HT1080 (cell line): ENCODE data around the gene JAKMIP1. TPM values are rescaled to one million over a fixed set of nuclear protein-coding genes. Genes with fewer than 3 reads are reported as not detected.

Experiments
- DNase-seq: peaks from one replicate; pipeline ENCODE4 v3.0.0-alpha.2; 2015; ENCODE audit warnings: low read depth
- polyA plus RNA-seq, 2 experiments: library from polyadenylated mRNA; depleted of rRNA; stranded (reverse); fragments of >200 nt; gene quantifications; 2 replicates each; pipeline ENCODE4 v1.2.3, GENCODE V29; 2015
- total RNA-seq: library from RNA; depleted of rRNA; stranded (reverse); fragments of >200 nt; shearing (Covaris generic); gene quantifications from 2 replicates; pipeline ENCODE4 v1.2.3, GENCODE V29; 2014; rRNA removed

The JAKMIP1 gene
- 0.03 TPM in 1 of 2 replicates, not detected in the other for total RNA-seq
- not detected in 2 replicates for polyA plus RNA-seq (2015; cell fraction: cytosol; rRNA removed)
- not detected in 2 replicates for polyA plus RNA-seq (2015; cell fraction: nucleus; rRNA removed)

DNA sequence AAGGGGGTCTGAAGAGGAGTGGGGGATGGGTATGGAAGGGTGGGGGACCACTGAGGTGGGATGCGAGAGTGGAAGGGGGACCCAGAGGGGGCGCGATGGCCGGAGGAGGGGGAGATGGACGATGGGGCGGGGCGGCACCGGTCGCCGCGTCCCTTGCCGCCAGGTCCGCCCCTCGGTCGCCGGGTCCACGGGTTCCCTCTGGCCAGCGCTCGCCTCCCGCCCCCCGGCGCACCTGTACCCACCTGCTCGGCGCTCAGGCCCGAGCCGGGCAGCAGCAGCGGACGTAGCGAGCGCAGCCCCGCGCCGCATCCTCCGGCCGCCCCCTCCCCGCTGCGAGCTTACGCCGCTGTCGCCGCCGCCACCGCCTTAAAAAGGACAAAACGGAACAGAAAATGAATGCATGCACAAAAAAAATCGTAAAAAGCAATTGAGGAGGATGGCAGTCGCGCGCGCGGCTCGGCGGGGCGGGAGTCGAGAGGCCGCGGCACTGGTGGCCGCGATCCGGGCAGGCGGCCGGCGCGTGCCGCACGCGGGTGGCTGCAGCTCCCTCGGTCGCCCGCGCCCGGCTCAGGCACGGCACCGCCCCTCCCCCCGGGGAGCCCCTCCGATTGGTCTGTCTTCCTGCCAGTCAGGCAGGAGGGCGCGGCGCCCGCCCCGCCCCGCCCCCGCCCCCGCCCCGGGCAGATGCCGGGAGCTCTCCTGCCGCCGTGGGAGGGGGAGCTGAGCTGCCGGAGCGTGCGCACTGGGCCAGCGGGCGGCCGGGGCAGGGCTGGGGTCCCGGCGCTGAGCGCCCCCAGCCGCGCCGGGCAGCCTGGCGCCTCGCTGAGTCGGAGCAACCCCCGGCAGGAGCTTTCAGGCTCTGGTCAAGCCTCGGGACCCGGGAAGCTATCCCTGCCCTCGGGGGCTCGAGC, at the start of gene JAKMIP1:
TSS of gene JAKMIP1 (minus strand) at position 539 of the 911 bp plus-strand sequence. CDS start 87,699 bp downstream, outside the sequence.
- no peak for DNase-seq

DNA sequence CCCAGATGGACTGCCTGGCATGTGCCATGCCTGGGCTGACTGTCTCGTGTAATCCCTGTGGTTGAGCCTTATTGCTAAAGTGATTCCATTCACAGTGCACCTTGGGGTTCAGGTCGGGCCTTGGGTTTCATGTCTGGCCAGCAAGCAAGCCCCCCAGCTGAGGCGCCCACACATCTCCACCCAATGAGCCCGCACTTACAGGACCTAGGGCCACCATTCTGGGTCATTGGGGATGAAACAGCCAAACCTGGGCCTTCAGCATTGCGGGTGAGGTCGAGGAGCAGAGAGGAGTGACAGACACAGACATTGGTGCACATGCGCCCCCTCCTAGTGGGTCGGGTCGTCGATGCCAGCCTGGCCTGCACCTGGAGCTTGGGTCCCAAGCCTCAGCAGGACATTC, 48.0 kb upstream of the JAKMIP1 start:
- no peak for DNase-seq

DNA sequence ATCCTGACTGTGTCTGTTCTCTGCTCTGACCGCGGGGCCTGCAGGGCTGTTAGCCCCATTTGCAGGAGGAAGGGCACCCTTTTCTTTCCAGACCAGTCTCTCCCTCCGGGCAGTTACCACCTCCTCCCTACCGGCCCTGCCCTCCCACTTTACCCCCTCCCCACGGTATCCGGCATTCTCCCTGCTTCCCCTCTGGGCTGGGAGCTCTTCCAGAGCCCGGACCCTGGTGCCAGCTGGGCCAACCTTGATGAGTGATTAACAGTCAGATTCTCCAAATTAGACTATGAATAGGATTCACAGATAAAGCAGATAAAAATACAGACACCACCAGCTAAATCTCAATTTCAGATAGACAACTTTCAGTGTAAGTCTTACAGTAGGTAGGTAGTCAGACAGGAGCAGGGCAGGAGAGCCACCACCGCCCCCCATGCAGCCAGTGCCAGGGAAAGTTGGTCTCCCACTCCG, 45.9 kb upstream of the JAKMIP1 start:
- DNase-seq = no peak

DNA sequence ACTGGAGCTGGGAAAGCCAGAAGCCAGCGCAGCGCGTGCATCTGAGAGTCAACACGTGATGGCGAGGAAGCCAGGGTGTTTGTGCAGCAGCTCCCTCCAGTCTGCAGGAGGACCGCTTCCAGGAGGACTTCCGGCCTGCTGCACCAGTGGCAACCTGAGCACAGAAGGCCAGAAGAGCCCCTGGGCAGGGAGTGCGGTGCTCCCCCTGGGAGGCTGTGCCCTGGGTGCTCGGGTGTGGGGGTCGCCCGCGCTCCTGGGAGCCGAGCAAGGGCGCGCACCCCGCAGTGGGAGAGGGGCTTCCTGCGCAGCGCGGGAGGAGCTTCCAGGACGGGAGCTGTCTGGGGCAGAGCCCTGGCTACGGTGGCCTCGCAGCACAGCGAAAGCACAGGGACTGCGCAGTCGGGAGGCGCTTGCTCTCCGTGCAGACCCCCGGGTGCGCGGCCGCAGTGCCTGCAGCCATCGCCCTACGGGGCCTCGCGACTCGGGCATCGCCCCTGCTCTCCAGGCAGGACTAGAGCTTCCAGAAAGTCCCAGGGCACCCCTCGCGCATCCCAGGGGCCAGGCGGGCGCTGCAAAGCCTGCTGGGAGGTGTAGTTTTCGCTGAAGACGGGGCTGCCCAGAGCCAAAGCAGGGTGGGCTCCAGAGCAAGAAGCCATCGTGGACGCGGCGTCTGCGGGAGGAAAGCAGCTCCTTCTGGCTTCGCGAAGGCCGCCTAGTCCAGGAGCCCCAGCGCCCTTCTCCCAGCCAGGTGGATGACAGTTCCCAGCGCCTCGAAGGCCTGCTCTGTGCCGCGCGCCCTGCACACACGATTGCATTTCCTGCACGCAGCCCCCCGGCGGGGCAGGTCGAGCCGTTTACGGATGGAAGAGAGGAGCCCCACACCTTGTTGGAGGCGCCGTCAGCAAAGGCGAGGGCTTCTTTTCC, 45.2 kb upstream of the JAKMIP1 start:
- DNase-seq = no peak

DNA sequence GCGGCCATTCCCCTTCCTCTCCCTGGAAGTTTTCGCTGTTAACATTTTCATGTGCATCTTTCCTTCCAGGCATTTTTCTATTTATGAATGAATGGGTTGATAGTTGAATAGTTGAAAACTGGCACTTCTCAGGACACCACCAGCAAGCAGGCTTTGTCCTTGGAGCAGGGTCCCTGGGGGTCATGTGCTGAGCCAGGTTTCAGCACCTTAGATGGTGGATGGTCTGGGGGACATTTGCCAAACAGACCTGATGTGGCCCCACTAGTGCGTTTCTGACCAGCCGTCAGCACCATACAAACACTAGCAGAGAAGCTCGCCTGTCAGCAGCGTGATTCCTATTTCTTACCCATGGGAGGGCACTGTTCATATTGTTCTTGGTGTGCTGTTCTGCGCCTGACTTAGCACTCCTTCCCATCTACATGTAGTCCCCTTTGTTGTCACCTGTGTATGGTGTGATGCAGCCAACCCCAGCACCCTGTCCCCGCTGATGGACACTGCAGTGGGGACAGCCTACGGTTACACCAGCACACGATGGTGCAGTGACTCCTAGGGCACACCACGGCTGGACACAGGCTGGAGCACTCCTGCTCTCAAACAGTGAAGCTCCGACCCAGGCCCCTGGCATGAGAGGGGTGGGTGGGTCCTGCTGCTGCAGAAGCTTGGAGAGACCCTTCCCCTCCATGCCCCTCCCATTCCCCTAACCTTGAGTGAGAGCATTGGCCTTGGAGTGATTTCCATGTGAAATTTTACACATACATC, 42.1 kb upstream of the JAKMIP1 start:
- DNase-seq = no peak

DNA sequence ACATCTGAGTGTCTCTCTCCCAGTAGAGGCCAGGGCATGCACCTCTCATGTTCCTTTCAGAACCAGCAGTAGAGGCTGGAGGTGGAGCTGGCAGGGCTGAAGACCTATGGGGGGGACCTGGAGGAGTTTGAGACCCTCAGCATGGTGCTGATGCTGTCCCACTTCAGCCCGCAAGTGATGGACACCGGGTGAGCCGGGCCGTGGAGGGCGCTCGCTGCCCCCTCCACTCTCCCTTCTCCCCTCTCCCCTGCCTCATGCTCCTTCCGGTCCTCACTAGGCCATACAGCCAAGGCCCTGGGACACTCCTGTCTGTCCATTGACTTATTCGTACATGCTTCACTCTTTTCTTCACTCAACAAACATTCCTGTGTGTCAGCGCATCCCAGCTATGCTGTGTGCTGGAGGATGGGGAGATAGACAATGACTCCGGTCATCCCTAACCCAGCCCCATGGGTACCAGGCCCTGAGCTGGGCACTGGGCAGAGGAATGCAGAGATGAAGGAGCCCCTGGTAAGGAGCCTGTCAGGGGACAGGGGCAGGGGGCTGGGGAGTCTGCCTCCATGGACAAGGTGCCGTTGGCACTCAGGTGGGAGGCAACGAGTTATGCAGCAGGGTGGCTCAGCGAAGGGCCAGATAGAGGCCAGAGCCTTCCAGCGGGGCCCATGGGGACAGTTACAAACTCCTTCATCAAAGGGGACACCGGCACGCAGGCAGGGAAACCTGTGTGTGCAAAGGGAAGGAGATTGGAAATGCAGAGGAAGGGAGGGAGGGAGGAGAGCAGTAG, 40.9 kb upstream of the JAKMIP1 start:
- no peak for DNase-seq

DNA sequence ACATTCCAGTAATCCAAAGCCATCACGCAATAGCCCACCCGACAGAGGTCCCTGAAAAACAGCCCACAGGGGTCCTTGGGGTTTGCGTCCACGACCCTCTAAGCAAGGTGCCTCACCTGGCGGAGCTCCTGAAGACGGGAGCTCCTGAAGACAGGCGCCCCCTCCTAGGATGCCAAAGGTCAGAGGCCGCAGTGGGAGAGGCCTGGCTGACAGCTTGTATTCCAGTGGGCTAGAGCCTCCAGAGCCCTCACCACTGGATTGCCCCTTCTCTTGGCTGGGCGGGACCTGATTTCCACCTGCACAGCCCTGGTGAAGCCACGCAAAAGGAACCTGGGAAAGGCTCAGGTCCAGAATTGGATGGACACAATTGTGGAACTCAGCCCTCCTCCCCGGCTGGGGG, 39.6 kb upstream of the JAKMIP1 start:
- DNase-seq = no peak

DNA sequence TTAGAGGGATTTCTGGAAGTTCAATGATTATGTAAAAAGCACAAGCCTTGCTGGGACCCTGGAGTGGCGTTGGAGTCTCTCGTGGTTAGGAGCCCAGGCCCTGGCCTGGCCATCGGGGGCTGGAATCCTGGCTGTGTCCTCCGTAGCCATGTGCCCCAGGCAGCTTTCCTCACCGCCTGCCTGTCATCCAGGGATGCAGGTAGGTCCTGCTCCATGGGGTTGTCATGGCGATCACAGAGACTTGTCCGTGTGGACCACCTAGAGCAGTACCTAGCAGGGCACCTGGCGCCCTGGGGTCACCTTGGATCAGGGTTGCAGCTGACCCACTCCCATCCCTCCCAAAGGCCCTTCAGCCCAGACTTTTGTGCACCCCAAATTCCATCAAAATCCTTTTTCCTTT, 39.1 kb upstream of the JAKMIP1 start:
- no peak for DNase-seq

DNA sequence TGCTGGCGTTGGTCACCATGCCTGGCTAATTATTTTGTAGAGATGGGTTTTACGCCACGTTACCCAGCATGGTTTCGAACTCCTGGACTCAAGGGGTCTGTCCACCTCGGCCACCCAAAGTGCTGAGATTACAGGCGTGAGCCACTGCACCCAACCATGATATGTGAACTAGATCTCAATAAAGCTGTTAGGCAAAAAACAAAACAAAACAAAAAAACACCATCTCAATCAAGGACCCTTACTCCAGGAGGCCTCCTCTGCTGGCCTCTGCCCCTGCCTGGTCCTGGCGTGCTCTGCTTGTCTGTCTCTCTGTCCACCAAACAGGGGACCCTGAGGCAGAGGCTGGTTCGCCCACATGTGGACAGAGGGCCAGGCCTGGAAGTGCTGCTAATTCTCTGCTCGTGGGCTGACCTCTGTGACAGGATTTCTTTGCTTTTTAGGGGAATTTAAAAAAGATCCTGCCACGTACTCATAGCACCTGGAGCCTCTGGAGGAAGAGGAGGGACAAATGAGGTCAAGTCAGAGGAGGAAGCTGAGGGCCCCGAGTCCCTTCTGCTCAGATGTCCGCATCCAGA, 36.6 kb upstream of the JAKMIP1 start:
- no peak for DNase-seq

DNA sequence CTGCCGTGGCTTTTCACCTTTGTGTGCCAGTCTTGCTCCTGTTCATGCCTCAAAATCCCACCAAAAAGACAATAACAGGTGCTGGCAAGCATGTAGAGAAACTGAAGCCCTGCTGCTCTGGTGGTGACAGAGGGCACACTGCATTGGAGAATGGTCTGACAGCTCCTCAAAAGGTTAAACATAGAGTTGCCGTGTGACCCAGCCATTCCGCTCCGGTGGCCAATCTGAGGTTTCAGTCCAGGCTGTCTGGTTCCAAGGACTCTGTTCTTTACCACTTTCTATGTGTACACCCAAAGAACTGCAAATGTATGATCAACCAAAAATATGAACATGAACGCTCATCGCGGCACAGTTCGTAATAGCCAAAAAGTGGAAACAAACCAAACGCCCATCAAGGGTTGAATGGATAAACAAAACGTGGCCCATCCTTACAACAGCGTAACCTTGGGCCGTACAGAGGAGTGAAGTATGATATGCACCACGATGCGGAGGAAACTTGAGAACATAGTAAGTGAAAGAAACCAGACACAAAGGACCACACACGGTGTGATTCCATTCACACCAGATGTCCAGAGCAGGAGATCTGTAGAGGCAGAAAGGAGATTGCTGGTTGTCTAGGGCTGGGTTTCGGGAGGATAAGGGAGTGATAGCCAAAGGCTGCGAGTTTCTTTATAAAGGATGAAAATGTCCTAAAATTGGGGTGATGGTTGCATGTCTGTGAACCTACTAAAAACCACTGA, 35.7 kb upstream of the JAKMIP1 start:
- no peak for DNase-seq

DNA sequence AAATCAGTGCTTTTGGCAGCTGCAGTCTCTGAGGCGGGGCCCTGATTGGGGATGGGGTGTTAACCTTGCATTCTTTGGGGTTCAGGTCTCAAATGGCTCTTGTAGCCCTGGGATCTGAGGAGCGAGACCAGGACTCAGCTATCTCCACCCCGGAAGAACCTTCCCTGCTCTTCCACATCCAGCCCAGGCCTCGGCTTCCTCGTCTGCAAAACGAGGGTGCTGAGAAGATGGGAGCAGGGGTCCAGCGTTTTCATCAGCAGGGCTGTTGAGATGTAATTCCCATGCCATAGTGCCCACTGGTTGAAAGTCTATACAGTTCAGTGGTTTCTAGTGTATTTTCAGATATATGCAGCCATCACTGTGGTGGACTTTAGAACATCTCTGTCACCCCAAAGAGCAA, 34.7 kb upstream of the JAKMIP1 start:
- no peak for DNase-seq

DNA sequence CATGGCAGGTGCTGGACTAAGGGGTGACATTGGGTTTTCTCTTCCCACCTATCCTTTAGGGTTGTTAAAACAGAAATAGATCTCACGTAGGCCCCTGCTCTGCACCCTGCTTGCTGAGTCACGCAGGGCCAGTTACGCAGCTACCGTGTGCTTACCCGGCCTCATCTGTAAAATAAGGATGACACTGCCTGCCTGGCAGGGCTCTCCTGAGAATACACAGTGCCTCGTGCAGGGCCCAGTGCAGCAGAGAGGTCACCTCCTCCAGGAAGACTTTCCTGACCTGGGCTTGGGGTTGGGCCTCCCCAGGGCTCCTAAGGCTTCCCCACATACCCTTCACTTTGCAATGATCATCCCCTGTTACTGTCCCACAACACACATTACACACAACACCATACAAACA, 33.6 kb upstream of the JAKMIP1 start:
- DNase-seq = no peak

DNA sequence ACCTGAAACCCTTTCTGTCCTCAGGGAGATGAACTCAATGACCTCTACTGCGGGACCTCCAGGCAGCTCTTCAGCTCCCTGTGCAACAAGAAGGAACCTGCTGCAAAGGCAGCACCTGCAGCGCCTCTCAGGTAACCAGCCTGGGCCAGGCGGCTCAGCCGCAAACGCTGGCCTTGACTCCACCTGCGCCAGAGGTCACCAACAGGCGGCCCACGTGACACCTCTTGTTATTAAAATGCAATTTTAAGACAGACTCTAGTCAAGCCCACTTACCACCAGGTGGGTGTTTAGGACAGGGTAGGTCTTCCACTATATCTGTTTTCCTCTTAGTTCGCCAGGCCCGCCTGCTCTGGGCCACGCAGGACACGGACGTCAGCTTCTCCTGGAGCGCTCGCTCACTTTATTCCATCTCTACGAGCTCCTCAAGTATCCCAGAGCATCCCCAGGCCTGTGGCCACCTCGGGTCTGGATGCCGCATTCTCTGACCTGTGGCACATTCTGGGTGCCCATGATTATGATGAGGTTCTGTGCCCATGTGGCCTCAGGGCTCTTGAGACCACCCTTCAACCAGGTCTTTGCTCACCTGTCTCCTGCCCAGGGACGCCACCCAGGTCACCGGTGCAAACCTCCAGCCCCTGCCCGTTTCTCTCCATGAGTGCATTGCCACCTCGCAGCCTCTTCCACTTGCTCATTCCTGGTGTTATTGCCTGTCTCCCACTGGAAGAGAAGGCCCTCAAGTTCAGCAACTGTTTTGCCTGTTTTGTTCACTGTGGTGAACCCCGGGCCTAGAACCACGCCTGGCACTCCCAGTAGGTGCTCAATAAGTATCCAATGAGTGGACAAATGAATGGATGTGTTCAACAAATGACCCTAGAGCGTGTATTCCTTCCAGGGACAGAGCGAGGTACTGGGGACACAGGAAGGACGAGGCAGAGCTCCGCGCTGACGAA, 32.8 kb upstream of the JAKMIP1 start:
- no peak for DNase-seq

DNA sequence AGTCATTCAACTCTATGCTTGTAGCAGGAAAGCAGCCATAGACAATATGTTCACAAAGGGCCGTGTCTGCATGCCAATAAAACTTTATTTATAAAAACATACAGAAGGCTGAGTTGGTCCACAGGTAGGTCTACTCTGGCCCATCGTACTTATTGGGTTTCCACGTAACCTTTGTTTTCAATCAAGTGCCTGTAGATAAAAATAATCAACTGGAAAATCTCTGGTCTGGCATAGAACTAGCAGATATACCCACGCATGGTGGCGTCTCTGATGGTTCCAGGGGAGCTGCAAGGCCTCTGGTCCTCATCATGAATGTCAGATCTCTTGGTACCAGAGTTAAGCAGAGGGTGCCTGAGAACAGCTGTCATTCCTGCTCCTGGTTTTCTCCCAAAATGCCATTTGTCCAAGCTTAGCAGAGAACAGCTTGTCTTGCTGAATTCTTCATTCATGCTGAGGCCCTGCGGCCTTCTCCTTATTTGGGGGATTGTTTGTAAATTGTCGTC, 31.4 kb upstream of the JAKMIP1 start:
- no peak for DNase-seq

DNA sequence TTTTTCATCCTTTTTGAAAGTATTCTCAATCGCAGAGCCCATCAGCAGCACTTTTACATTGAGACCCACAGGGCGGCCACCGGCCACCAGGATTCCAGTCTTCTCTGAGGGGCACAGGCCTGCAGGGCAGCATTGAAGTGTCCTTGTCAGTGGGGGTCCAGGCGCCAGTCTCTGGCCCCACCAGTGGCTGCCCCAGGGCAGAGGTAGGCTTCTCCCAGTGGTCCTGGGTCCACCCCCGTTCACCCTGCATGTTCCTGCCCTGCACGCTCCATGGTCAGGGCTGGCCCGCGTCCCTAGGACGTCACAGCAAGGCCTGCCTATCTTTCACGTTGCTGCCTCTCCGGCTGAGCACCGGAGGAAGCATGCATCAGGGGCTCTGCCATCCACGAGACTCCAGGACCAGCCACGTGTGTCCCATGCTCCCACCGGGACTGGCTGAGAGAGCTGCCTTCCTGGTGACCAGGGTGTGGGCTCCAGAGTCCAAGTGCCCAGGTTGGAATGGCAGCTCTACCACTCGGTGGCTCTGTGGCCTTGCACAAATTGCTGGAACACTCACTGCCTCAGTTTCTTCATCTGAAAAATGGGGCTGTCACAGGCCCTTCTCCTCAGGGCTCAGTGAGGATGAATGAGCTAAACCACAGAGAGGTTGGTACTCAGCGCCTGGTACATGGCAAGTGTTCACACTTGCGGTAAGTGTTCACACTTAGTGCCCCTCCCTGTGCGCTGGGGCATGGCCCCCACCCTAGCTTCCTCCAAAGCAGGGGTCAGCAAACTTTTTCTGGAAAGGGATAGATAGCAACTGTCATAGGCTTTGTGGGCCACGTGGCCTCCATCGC, 30.7 kb upstream of the JAKMIP1 start:
- no peak for DNase-seq

DNA sequence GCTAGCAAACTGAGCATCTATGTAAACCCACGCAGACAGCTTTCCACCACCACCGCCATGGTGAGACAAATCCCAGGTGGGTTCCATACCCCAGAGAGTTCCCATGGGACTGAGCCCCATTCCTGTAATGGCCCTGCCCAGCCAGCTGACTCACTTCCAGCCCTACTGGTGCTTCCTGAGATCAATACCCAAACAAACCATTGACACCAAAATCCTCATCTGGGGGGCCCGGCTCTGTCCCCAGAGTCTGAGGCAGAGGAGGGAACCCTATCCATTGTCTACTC, 30.1 kb upstream of the JAKMIP1 start:
- no peak for DNase-seq
